GM06990 (cell line): ENCODE measurements around the gene ARMC12.

Source experiments
- DNase-seq: peaks from one replicate; pipeline ENCODE4 v3.0.0-alpha.2; 2011; ENCODE audit not compliant: insufficient read length; ENCODE audit errors: extremely low read depth
- H3K27me3 ChIP-seq: replicated peaks from 2 replicates; pipeline ENCODE4 v1.6.0; 2011; ENCODE audit warnings: low read length; ENCODE audit not compliant: control insufficient read depth, insufficient read depth
- H3K36me3 ChIP-seq: 2 replicates; pipeline ENCODE4 v1.5.1; 2011; ENCODE audit warnings: low read length; ENCODE audit not compliant: control insufficient read depth, insufficient read depth
- H3K4me3 ChIP-seq: replicated peaks from 2 replicates; pipeline ENCODE4 v1.5.1; 2011; ENCODE audit warnings: low read depth, mild to moderate bottlenecking, control low read depth, low read length
- CTCF ChIP-seq: IDR thresholded peaks from 2 replicates; pipeline ENCODE4 v1.5.1; 2011; ENCODE audit warnings: low read length, control low read depth, mild to moderate bottlenecking, inconsistent platforms; ENCODE audit not compliant: insufficient read depth, poor library complexity, severe bottlenecking

The ARMC12 gene

GRCh38 chr6:35716798-35717197 is 20.0 kb upstream of the ARMC12 start:
- no peak for DNase-seq
- Histone ChIP-seq H3K4me3 (no peak overlapping the region), H3K36me3 (no peaks in the 10 kb centered on the region), H3K27me3 (no peaks in the 10 kb centered on the region)
- TF ChIP-seq CTCF = no peak

GRCh38 chr6:35717449-35718374 is 19.1 kb upstream of the ARMC12 start:
- Histone ChIP-seq H3K4me3 (no peak overlapping the region), H3K27me3 (no peaks in the 10 kb centered on the region), H3K36me3 (no peaks in the 10 kb centered on the region)
- no peak for DNase-seq
- TF ChIP-seq CTCF = no peak

- no peak overlapping the region for H3K4me3 ChIP-seq
- no peak for TF ChIP-seq CTCF
- H3K36me3 ChIP-seq = no peaks in the 10 kb centered on the region
Observed at GRCh38 chr6:35718375-35718736, 18.5 kb upstream of the ARMC12 start.

GRCh38 chr6:35718911-35719381 is 17.9 kb upstream of the ARMC12 start:
- peak; percentile 55 for DNase-seq
- H3K27me3 ChIP-seq = no peaks in the 10 kb centered on the region
- no peak overlapping the region for H3K4me3 ChIP-seq
- no peak for TF ChIP-seq CTCF
- H3K36me3 ChIP-seq = no peaks in the 10 kb centered on the region

More at GRCh38 chr6:35718375-35718736, 18.5 kb upstream of the ARMC12 start:
- DNase-seq = no peak
- no peaks in the 10 kb centered on the region for H3K27me3 ChIP-seq

GRCh38 chr6:35719404-35719829 is 17.4 kb upstream of the ARMC12 start:
- no peak overlapping the region for H3K4me3 ChIP-seq
- no peaks in the 10 kb centered on the region for H3K27me3 ChIP-seq
- H3K36me3 ChIP-seq = no peaks in the 10 kb centered on the region

More at GRCh38 chr6:35719404-35719829, 17.4 kb upstream of the ARMC12 start:
- TF ChIP-seq CTCF = no peak
- DNase-seq = no peak
